Lower leg skin (tissue), 3 donors: ENCODE results near the gene STK35.

Experiments used
- CTCF ChIP-seq, 3 donors: fragments of 450-650 bp; IDR thresholded peaks; one replicate each; pipeline ENCODE4 v1.5.1; 2016; ENCODE audit warnings: antibody characterized with exemption in 3 of 3, mild to moderate bottlenecking in 3 of 3, moderate library complexity in 2 of 3
- POLR2A ChIP-seq, 2 donors: fragments of 450-650 bp; IDR thresholded peaks; one replicate each; pipeline ENCODE4 v1.6.1; 2016 to 2017; ENCODE audit warnings: antibody characterized with exemption in 2 of 2, mild to moderate bottlenecking in 1 of 2, moderate library complexity in 1 of 2

- TF ChIP-seq CTCF (IDR thresholded peaks at IDR 0.05): no peak
- TF ChIP-seq POLR2A (IDR thresholded peaks at IDR 0.05): no peak
These were observed 46.7 kb upstream of the STK35 start for GRCh38 chr20:2054911-2055310.
